Measurements from ENCODE around the gene NKX2-3.

The NKX2-3 gene

GRCh38 chr10:99526861-99527504 lies 5.8 kb upstream of the NKX2-3 start:
- no peak for DNase-seq

- DNase-seq, result no peak
Measured at GRCh38 chr10:99527526-99528493, 4.9 kb upstream of the NKX2-3 start.

GRCh38 chr10:99528494-99529441 lies 4.0 kb upstream of the NKX2-3 start:
- DNase-seq, result no peak

- DNase-seq, result no peak
Measured at GRCh38 chr10:99529591-99530107, 3.1 kb upstream of the NKX2-3 start.

- DNase-seq, result no peak
Measured at GRCh38 chr10:99530108-99531025, 2.4 kb upstream of the NKX2-3 start.

- no peak for DNase-seq
Measured at GRCh38 chr10:99531026-99531695, 1.6 kb upstream of the NKX2-3 start.

- no peak for DNase-seq
Measured at GRCh38 chr10:99531696-99532593, 797 bp upstream of the NKX2-3 start.

GRCh38 chr10:99533496-99534449 lies 1.0 kb downstream of the NKX2-3 start:
- DNase-seq, result no peak

GRCh38 chr10:99534450-99534938 lies 1.8 kb downstream of the NKX2-3 start:
- DNase-seq, result no peak

- DNase-seq, result no peak
Measured at GRCh38 chr10:99534939-99535763, 2.4 kb downstream of the NKX2-3 start.

- DNase-seq, result no peak
Measured at GRCh38 chr10:99535764-99536337, 3.1 kb downstream of the NKX2-3 start.

- no peak for DNase-seq
Measured at GRCh38 chr10:99536338-99537085, 3.8 kb downstream of the NKX2-3 start.

GRCh38 chr10:99537086-99537988 lies 4.6 kb downstream of the NKX2-3 start:
- no peak for DNase-seq

- no peak for DNase-seq
Measured at GRCh38 chr10:99537989-99538917, 5.5 kb downstream of the NKX2-3 start.

All from NCI-H774 (cell line).